K562 (cell line): ENCODE measurements around the gene NALCN. TPM values are rescaled to one million over a fixed set of nuclear protein-coding genes. Genes with fewer than 3 reads are reported as not detected.

Source experiments
- ATAC-seq: fragments of 200-7000 bp; cut with Tn5 transposase; 3 replicates; pipeline ENCODE4 v1.9.1; 2020; ENCODE audit warnings: moderate library complexity
- BruUV-seq: library from RNA; stranded (reverse); fragments of 400-500 nt; replicated peaks from 2 replicates; lab custom pipeline; 2021; lab: Mats Ljungman, UMichigan
- CTCF ChIA-PET: fragments of 300-600 bp; formaldehyde crosslinking; extraction: SDS; loops from one replicate; lab custom pipeline; 2021; ENCODE audit warnings: low intra/inter-chr PET ratio; lab: Yijun Ruan, JAX
- POLR2A ChIA-PET: fragments of 300-600, 350-650 bp; sonication (Branson Sonifier 250); formaldehyde crosslinking; extraction: SDS; loops from one replicate; lab custom pipeline; 2021; ENCODE audit warnings: antibody characterized with exemption, inconsistent platforms; lab: Yijun Ruan, JAX
- DNase-seq, 4 experiments: peaks; one replicate each; pipeline versions ENCODE4 v3.0.0 to v3.0.0-alpha.2; 2011 to 2018; ENCODE audit warnings: low spot score in 3 of 4, mixed read lengths in 3 of 4; ENCODE audit errors: extremely low read depth in 1 of 4
- FAIRE-seq: peaks from 2 replicates; lab custom pipeline; 2011; peaks lifted over from hg19 to GRCh38; lab: Jason Lieb, UNC
- H2AFZ ChIP-seq: 2 replicates; pipeline ENCODE4 v1.6.0; 2011; ENCODE audit warnings: low read depth, low read length, control low read depth, inconsistent platforms
- H3K27ac ChIP-seq: fragments of 200-600 bp; 3 replicates; pipeline ENCODE4 v1.8.0; 2011; ENCODE audit warnings: low read depth, mild to moderate bottlenecking, control low read depth, inconsistent platforms, low read length, moderate library complexity, mixed read lengths; ENCODE audit errors: extremely low read depth
- H3K27me3 ChIP-seq, 2 experiments: fragments of 300-600 bp in 1 of 2; 2 replicates in 1 of 2; 3 replicates in 1 of 2; pipeline versions ENCODE4 v1.6.0 to v1.8.0; 2011; ENCODE audit warnings: inconsistent platforms in 2 of 2, low read length in 2 of 2, mild to moderate bottlenecking in 1 of 2, mixed read lengths in 1 of 2, moderate library complexity in 1 of 2; ENCODE audit not compliant: control insufficient read depth in 2 of 2, insufficient read depth in 2 of 2
- H3K36me3 ChIP-seq: fragments of 300-600 bp; 3 replicates; pipeline ENCODE4 v1.8.0; 2011; ENCODE audit warnings: mild to moderate bottlenecking, low read length, inconsistent platforms; ENCODE audit not compliant: control insufficient read depth, insufficient read depth
- H3K4me1 ChIP-seq, 2 experiments: fragments of 200-600 bp in 1 of 2; replicated peaks in 1 of 2; 2 replicates in 1 of 2; 3 replicates in 1 of 2; pipeline versions ENCODE4 v1.5.1 to v1.8.0; 2011; ENCODE audit warnings: inconsistent platforms in 2 of 2, low read length in 2 of 2, mild to moderate bottlenecking in 1 of 2, mixed read lengths in 1 of 2, moderate library complexity in 1 of 2; ENCODE audit not compliant: control insufficient read depth in 2 of 2, insufficient read depth in 2 of 2
- H3K4me2 ChIP-seq: 2 replicates; pipeline ENCODE4 v1.6.1; 2011; ENCODE audit warnings: low read length, control low read depth, inconsistent platforms, mixed read lengths; ENCODE audit not compliant: insufficient read depth
- H3K4me3 ChIP-seq: fragments of 200-600 bp; sonication (generic), shearing (Covaris generic); 2 replicates; pipeline ENCODE4 v1.5.1; 2016; ENCODE audit warnings: control low read depth, inconsistent platforms
- H3K79me2 ChIP-seq: fragments of 200-600 bp; 3 replicates; pipeline ENCODE4 v1.8.0; 2011; ENCODE audit warnings: low read length, inconsistent platforms; ENCODE audit not compliant: control insufficient read depth, insufficient read depth
- H3K9ac ChIP-seq, 2 experiments: 2 replicates each; pipeline versions ENCODE4 v1.6.0 to v1.6.1; 2011; ENCODE audit warnings: low read depth in 2 of 2, low read length in 2 of 2, control low read depth in 1 of 2, inconsistent platforms in 1 of 2, mild to moderate bottlenecking in 1 of 2, mixed read lengths in 1 of 2; ENCODE audit not compliant: insufficient read depth in 1 of 2
- H3K9me1 ChIP-seq: one replicate; pipeline ENCODE4 v1.6.0; 2011; ENCODE audit warnings: inconsistent platforms, mild to moderate bottlenecking, low read length, moderate library complexity; ENCODE audit not compliant: control insufficient read depth, insufficient read depth
- H3K9me3 ChIP-seq: replicated peaks from 2 replicates; pipeline ENCODE4 v1.5.1; 2011; ENCODE audit warnings: low read depth, low read length, inconsistent platforms; ENCODE audit not compliant: control insufficient read depth, insufficient read depth
- H4K20me1 ChIP-seq: replicated peaks from 2 replicates; pipeline ENCODE4 v1.6.1; 2011; ENCODE audit warnings: low read length, inconsistent platforms, mixed read lengths; ENCODE audit not compliant: control insufficient read depth, insufficient read depth
- ATF6 ChIP-seq: sonication (generic); formaldehyde crosslinking; IDR thresholded peaks from 2 replicates; pipeline ENCODE4 v1.4.0; 2020; ENCODE audit warnings: mild to moderate bottlenecking, missing genetic modification reagents
- DLX4 ChIP-seq: fragments of 250-450 bp; sonication (Bioruptor Pico); IDR thresholded peaks from 2 replicates; pipeline ENCODE4 v1.6.1; 2021; ENCODE audit warnings: mild to moderate bottlenecking
- GTF2F1 ChIP-seq: IDR thresholded peaks from 2 replicates; pipeline ENCODE4 v1.6.1; 2011; ENCODE audit warnings: low read depth, low read length, improper control_type of control experiment
- ILF3 ChIP-seq: fragments of 450-650 bp; IDR thresholded peaks from 2 replicates; pipeline ENCODE4 v1.6.1; 2018; ENCODE audit warnings: antibody characterized with exemption, mild to moderate bottlenecking, moderate library complexity, borderline replicate concordance
- MTA2 ChIP-seq: fragments of 450-650 bp; IDR thresholded peaks from 2 replicates; pipeline ENCODE4 v1.6.1; 2016; ENCODE audit warnings: low read depth
- POLR2G ChIP-seq: fragments of 200-400 bp; formaldehyde crosslinking; IDR thresholded peaks from 2 replicates; pipeline ENCODE4 v1.6.1; 2017; ENCODE audit warnings: low read depth, mild to moderate bottlenecking, antibody characterized with exemption, low read length, moderate library complexity
- SIN3B ChIP-seq: fragments of 450-650 bp; IDR thresholded peaks from 2 replicates; pipeline ENCODE4 v1.6.1; 2017; ENCODE audit warnings: low read depth, mild to moderate bottlenecking, moderate library complexity
- SRSF1 ChIP-seq: fragments of 200-400 bp; formaldehyde crosslinking; IDR thresholded peaks from 2 replicates; pipeline ENCODE4 v1.6.1; 2017; ENCODE audit warnings: mild to moderate bottlenecking, low read depth, low read length, moderate library complexity
- ZBTB7A ChIP-seq: IDR thresholded peaks from 2 replicates; pipeline ENCODE4 v1.6.1; 2011; ENCODE audit warnings: low read depth, mild to moderate bottlenecking, low read length, moderate library complexity, borderline replicate concordance; ENCODE audit not compliant: control insufficient read depth
- ZNF639 ChIP-seq, 2 experiments: fragments of 200-800 bp in 1 of 2; sonication (Bioruptor generic) in 1 of 2; sonication (generic) in 1 of 2; formaldehyde crosslinking in 1 of 2; IDR thresholded peaks in 1 of 2; conservative IDR thresholded peaks in 1 of 2; 2 replicates each; pipeline versions ENCODE4 v1.5.0 to v1.6.1; 2016 to 2020; ENCODE audit warnings: missing compliant biosample characterization in 1 of 2, missing genetic modification characterization in 1 of 2, missing genetic modification reagents in 1 of 2
- WGBS: fragments of 100-300 bp; shearing (Covaris generic); methylation state at CpG from one replicate; pipeline ENCODE4 v1.1.6; 2016; ENCODE audit warnings: low coverage, mixed read lengths; ENCODE audit not compliant: insufficient coverage; ENCODE audit errors: missing lambda C conversion rate; 5-methylcytosine and 5-hydroxymethylcytosine counted together
- in situ Hi-C: fragments of 300-500 bp; cut with MboI; formaldehyde crosslinking; loops from 4 replicates; pipeline ENCODE4 v1.15.0; 2018; ENCODE audit warnings: inconsistent platforms, mixed read lengths
- intact Hi-C: fragments of 100-400 bp; cut with micrococcal nuclease; formaldehyde crosslinking; loops from 2 replicates; pipeline ENCODE4 v1.14.2; 2022
- polyA plus RNA-seq, 8 experiments: library from polyadenylated mRNA; depleted of rRNA in 4 of 8; stranded (reverse) in 5 of 8; unstranded in 3 of 8; fragments of >200 nt; fragmentation: Nextera tagmentation in 2 of 8; fragmentation: Illumina TruSeq in 1 of 8; extraction: Ambion mirVana in 2 of 8; extraction: Trizol in 1 of 8; gene quantifications; 2 replicates each; pipeline versions ENCODE4 v1.2.1 to v1.2.3, GENCODE V29; 2011 to 2014; ENCODE audit warnings: inconsistent platforms in 1 of 8, missing spikeins in 1 of 8
- total RNA-seq, 7 experiments: library from RNA; depleted of rRNA in 6 of 7; stranded (reverse); fragments of >200 nt in 6 of 7; fragmentation: Illumina TruSeq in 2 of 7; extraction: Trizol in 2 of 7; gene quantifications; 2 replicates each; pipeline versions ENCODE4 v1.2.1 to v1.2.3, GENCODE V29; 2011 to 2021; ENCODE audit warnings: low replicate concordance in 1 of 7

The NALCN gene
- total and polyA plus RNA-seq, 9 of the 15 experiments (the other 6 are each of a cell fraction or from before 2014, with no cell fraction given): not detected

GRCh38 chr13:101416181-101417042 is at the start of gene NALCN (continued):
- no peak for TF ChIP-seq ZNF639 (CRISPR knock-in tag; conservative IDR thresholded peaks at IDR 0.05 in 1 of 2, IDR thresholded peaks at IDR 0.05 in 1 of 2)

- intact Hi-C loops (no loop called here), in situ Hi-C loops (no loop called here)
- ChIA-PET CTCF (no interaction called here), POLR2A (no interaction called here)
- Histone ChIP-seq H3K27ac (no peak overlapping the region), H3K27me3 (no peaks in the 10 kb centered on the region), H3K9ac (no peak overlapping the region), H4K20me1 (no peaks in the 10 kb centered on the region), H3K79me2 (no peaks in the 10 kb centered on the region), H3K4me2 (no peak overlapping the region), H3K36me3 (no peaks in the 10 kb centered on the region), H3K9me3 (no peaks in the 10 kb centered on the region), H3K4me1 (no peaks in the 10 kb centered on the region), H2AFZ (no peak overlapping the region), H3K4me3 (no peak overlapping the region), H3K9me1 (no peaks in the 10 kb centered on the region)
- BruUV-seq: no TSS peak
- TF ChIP-seq SRSF1 (no peak), DLX4 (CRISPR knock-in tag) (no peak), POLR2G (no peak), ATF6 (CRISPR knock-in tag) (no peak), ZBTB7A (no peak), ILF3 (no peak), MTA2 (no peak), GTF2F1 (no peak), SIN3B (no peak)
- FAIRE-seq (no peak), ATAC-seq (no peak), DNase-seq (no peak)
- WGBS: 5% methylated on average over 3 of the region's 3 CpGs
Observed at GRCh38 chr13:101465877-101466276, 49.6 kb upstream of the NALCN start.
